GF-D8 (cell line): ENCODE data around the gene MGAT5.

Experiments
- DNase-seq: peaks from one replicate; lab custom pipeline; 2025; lab: John Stamatoyannopoulos, UW

Gene MGAT5

DNA sequence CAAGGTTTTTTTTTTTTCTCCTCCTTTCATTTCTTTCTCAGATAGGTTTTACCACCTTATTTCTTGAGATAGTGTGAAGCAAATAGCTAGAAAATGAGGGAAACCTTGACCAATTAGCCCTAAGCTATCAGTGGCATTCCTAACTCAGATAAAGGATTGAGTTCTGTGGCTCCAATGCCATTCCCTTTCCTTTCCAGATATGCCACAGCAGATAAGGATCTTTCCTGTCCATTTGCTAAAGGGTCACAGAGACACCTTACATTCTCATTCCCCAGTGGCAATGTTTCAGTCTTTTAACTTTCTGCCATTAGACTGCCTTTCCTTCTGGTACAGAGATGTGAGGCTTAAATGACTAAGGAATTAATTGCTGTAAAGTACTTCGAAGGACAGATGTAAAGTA, 81.7 kb downstream of the MGAT5 start:
- no peak for DNase-seq

GRCh38 chr2:134336352-134336751, 82.5 kb downstream of the MGAT5 start:
- no peak for DNase-seq

DNA sequence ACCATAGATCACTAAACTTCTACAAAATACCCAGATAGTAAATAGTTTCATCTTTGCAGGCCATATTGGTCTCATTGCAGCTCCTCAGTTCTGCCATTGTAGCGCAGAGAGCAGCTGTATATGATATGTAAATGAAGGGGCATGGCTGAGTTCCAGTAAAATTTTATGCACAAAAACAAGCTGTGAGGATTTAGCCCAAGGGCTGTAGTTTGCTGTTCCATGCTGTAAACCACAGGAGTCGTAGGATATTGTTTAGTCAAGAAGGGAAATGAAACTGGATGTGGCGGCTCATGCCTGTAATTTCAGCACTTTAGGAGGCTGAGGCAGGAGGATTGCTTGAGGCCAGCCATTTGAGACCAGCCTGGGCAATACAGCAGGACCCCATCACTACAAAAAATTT, 83.0 kb downstream of the MGAT5 start:
- DNase-seq, result no peak

DNA sequence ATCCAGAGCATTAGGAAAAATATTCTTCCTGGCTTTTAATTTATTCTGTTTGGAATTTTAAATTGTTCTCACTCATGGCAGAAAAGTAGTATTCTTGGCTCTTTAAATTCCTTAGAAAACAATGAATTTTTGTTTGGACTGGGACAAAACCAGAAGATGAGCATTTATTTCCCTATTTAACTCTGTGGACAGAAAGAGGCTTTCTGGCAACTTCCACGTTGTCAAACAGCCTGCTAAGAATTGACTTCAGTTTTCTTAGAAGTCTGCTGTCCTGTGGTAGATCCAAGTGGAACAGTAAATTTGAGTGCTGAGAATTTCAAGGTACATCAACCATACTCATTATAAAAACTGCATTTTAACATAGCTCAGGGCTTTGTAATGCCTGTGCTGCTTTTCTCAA, 83.8 kb downstream of the MGAT5 start:
- DNase-seq, result no peak

DNA sequence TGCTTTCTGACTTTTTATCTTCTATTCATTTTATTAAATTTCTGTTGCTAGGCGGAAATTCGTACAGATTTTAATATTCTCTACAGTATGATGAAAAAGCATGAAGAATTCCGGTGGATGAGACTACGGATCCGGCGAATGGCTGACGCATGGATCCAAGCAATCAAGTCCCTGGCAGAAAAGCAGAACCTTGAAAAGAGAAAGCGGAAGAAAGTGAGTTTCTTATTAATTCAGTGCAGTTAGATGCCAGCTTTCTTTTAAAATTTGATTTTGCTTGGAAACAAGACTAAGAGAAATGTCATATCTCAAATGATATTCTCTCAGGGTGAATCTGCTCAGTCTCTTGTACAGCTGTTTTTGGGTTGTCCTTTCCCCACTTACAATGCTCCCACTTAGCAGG, 84.3 kb downstream of the MGAT5 start:
- no peak for DNase-seq

DNA sequence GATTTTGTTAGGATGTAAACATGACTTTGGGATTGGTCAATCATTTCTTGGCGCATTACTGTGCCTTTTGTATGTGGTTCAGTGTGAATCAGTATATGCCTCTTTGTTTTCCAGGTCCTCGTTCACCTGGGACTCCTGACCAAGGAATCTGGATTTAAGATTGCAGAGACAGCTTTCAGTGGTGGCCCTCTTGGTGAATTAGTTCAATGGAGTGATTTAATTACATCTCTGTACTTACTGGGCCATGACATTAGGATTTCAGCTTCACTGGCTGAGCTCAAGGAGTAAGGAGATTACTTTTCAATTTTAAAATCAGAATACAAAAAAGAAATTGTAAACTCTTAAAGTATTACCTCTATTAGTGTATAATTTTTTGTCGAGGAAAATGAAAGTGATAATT, 87.6 kb downstream of the MGAT5 start:
- DNase-seq, result no peak

DNA sequence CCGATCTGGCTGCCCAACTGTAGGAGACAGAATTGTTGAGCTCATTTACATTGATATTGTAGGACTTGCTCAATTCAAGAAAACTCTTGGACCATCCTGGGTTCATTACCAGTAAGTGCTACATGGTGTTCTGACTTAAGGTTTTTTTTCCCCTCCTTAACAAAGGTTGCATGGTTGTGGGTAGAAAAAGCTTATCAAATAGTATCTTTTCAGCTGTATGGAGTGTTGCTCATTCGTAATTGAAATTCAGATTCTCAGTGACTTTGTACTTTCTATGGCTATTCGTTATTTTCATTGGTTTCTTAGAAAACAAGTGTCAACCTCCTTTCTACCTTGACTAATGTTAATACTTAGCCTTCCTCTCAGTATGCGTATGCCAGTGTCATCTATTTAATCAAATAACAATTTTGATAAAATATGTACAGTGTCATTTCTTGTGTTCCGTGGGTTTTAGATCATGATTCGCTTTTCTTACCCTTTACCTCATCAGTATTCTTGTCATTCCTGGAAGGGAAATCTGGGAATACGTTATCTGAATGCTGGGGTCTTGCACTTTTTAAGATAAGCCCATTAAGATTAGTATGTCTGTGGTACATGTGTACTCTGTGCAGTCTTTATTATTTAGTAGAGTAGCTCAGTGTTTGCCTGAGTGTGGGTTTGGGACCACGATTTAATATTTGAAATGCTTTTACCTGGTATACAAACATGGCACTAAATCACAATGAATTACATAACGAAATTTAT, 91.3 kb downstream of the MGAT5 start:
- no peak for DNase-seq

DNA sequence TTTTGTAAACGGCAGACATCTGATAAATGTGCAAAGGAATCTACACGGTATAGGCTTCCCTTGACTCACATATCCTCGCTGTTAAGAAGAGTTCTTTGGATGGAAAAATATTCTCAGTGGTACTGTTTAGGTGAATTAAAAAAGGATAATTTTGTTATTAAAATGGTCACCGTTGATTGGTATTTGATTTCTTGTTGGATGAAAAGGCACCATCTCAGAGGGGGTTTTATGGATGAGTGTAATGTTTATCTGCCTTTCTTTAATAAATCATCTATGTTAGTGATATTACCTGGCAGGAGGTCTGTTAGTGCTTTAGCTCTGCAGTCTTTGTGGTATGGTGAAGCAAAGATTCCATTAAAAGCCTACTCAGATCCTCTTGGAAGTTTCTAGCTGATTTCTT, 92.3 kb downstream of the MGAT5 start:
- no peak for DNase-seq

GRCh38 chr2:134347756-134348155, 93.9 kb downstream of the MGAT5 start:
- no peak for DNase-seq

GRCh38 chr2:134348239-134348638, 94.4 kb downstream of the MGAT5 start:
- DNase-seq, result no peak

DNA sequence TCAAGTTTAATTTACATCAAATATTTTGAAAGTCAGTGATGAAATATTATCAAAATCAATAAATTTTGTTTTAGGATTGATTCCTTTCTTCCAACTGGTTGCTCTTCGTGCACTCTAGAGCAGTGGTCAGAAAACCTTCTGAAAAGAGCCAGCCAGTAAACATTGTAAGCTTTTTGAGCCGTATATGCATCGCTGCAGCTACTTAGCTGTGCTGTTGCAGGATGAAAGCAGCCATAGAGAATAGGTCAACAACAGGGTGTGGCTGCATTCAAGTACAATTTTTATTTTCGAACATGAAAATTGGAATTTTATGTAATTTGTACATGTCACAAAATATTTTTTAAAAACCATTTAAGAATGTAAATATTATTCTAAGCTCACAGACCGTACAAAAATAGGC, 94.9 kb downstream of the MGAT5 start:
- no peak for DNase-seq

DNA sequence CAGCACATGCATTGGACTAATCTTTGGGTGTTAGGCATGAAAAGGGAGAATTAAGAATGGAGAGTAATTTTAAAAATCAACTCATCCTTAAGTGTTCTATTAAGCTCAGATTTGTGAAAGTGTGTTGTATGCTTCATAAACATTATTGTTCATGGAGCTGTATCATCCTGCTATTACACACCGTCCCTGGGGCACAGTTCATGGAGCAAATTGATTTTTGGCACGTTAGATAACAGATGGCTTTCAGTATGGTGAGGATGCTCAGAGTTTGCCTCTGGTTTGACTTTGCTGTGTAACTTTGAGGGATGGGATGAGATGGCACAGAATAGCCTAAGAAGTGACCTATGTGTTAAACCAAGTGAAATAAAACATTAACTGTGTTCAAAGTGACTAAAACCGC, 97.1 kb downstream of the MGAT5 start:
- no peak for DNase-seq

DNA sequence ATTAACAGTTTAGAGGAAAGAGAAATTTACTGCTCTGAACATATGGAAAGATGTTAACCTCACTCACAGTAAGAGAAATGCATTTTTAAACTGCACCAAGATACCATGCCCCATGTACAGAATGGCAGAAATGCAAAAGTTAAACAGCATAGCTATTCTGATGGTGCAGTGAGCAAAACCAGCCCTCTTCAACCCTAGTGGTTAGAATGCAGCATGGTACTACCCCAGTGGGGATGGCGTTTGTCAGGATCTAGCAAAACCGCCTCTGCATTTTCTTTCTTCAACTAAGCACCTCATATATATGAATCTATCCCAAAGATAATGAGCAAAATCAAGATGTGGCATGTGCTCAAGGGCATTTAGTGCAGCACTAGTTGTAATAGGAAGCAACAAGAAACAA, 98.0 kb downstream of the MGAT5 start:
- DNase-seq, result no peak

DNA sequence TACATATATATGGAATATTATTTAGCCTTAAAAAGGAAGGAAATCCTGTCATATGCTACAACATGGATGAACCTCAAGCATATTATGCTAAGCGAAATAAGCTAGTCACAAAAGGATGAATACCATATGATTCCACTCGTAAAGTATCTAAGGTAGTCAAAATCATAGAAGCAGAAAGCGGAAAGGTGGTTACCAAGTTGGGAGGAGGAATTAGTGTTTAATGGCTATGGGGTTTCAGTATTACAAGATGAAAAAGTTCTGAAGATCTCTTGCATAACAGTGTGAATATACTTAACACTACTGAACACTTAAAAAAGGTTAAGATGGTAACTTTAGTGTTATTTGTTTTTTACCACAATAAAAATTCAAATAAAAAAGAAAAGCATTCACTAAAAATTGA, 99.0 kb downstream of the MGAT5 start:
- no peak for DNase-seq

DNA sequence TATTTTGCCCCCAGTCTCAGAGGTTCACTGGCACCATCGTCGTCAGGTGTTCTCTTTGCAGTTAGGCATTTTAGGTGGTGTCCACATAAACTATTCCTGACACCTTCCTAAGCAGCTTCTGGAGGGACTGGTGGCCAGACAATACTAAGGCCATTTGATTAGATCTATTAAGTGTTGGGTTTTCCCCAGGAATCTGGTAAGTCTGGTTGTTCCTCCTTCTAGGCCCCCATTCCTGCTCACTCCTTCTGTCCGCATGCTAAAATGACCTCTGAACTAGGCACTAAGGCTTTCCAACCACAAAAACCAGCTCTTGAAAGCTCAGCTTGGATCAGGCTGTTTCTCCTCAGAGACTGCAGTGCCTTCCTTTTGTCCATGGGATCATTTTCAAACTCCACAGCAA, 100.7 kb downstream of the MGAT5 start:
- no peak for DNase-seq

GRCh38 chr2:134357814-134358213, 103.9 kb downstream of the MGAT5 start:
- DNase-seq, result no peak

- DNase-seq, result no peak
These were observed 105.7 kb downstream of the MGAT5 start for GRCh38 chr2:134359367-134360081.

GRCh38 chr2:134360745-134361487, 107.0 kb downstream of the MGAT5 start:
- no peak for DNase-seq

DNA sequence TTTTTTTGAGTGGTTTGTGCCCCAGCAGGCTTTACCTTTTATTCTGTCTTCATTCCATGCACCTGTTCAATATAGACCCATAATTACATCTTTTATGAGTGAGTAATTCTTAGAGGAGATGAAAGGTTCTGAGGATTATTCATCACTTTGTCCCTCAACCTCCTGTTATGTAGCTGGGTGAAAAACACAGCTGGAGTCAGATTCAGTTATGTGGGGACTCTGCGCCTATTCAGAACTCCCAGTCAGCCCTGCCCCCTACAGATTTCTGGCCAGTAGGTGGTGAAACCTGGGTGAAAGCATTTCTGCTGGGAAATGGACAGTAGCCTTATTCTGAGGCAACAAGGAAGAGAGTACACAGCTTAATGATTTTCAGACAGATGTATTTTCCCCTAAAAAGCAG, 107.8 kb downstream of the MGAT5 start:
- DNase-seq, result no peak

GRCh38 chr2:134362152-134362668, 108.3 kb downstream of the MGAT5 start:
- DNase-seq, result no peak

DNA sequence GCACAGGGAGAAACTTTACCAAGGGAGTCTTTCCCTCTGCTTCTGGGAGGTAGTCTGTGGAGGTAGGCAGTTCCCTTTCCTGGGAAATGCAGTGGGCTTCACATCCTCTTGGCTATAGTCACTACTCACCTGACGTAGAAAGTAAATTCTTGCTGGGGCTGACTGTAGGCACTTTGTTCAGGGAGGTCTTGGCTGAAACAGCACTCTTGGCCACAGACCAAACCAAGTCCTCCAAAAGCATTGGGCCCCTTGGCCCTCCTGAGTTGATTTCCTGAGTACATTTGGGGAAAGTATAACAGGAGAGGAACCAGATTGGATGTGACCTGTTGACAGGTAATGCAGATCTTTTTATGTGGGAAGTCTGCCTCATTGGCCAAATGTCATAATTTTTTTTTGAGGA, 108.9 kb downstream of the MGAT5 start:
- DNase-seq, result no peak

DNA sequence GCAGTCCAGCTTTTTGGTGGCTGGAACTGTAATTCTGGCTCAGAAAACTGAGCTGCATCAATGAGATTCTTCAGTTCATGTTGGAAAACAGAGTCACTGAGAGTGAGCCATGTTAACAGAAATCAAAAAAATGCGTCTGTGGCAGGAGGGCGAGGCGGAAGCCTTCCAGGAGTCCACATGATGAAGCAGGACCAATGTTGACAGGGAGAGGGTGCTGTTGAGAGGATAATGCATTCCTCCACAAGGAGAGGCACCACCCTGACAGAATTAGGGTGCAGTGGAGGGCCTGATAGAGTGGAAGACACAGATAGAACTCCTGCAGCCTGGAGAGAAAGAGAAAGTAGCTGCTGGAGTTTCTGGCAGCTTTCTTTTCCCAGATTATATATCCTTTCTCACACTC, 111.5 kb downstream of the MGAT5 start:
- no peak for DNase-seq

DNA sequence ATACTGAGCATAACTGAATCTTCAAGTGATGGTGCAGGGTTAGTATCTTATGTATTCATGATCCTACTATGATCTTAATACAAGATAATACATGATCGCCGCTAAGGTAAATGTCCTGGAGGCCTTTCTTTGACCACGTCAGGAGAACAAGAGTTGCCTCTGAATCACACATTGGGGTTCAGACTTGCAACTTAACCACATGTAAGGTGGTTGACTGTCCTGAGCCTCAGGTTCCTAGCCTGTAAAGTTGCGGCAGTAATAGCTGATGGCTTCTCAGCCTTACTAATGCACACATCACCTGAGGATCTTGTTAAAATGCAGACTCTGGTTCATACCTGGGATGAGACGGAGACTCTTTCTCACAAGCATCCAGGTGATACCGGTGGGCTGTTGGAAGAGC, 112.5 kb downstream of the MGAT5 start:
- DNase-seq, result no peak
